Spleen (tissue), 7 donors: Measurements from ENCODE around the gene SIGLEC8.

ENCODE experiments used
- POLR2A ChIP-seq, 3 donors: fragments of 450-650 bp; IDR thresholded peaks; one replicate each; pipeline ENCODE4 v1.5.1; 2017; ENCODE audit warnings: antibody characterized with exemption in 3 of 3, mild to moderate bottlenecking in 1 of 3
- TF ChIP-seq, protein P1 (sequence below), 11 experiments: fragments of 200-600 bp in 7 of 11; fragments of 450-650 bp in 4 of 11; sonication (generic) in 4 of 11; IDR thresholded peaks in 8 of 11; conservative IDR thresholded peaks in 3 of 11; 1 replicate in 7 of 11; 2 replicates in 4 of 11; pipeline versions ENCODE4 v1.4.0 to v1.8.0; 2016 to 2021; ENCODE audit warnings: antibody characterized with exemption in 11 of 11, inconsistent platforms in 4 of 11, mild to moderate bottlenecking in 1 of 11
- donor health status: DM: no; HTN: no; CAD: no; lungs with moderate emphysema.
- donor health status: DM: no; HTN: no; CAD: no.
- donor health status: DM: no; HTN: no; CAD: no.

DNA sequence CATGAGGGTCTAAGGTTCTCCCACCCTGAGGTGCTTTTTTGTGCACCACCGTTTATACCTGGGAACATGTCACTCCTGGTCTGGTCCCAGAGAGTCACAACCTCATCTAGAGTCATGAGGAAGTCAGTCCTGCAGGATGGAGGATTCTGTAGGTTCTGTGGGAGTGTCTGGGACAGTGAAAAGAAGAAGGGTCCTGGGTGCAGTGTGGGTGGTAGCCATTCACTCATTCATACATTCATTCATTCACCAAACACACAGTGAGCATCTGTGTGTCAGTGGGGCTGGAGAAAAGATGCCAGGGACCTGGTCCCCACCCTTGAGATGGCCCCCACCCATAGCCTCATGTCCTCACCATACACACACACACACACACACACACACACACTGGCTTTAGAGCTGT lies 11.4 kb upstream of the SIGLEC8 start:
- TF ChIP-seq, protein P1, sequence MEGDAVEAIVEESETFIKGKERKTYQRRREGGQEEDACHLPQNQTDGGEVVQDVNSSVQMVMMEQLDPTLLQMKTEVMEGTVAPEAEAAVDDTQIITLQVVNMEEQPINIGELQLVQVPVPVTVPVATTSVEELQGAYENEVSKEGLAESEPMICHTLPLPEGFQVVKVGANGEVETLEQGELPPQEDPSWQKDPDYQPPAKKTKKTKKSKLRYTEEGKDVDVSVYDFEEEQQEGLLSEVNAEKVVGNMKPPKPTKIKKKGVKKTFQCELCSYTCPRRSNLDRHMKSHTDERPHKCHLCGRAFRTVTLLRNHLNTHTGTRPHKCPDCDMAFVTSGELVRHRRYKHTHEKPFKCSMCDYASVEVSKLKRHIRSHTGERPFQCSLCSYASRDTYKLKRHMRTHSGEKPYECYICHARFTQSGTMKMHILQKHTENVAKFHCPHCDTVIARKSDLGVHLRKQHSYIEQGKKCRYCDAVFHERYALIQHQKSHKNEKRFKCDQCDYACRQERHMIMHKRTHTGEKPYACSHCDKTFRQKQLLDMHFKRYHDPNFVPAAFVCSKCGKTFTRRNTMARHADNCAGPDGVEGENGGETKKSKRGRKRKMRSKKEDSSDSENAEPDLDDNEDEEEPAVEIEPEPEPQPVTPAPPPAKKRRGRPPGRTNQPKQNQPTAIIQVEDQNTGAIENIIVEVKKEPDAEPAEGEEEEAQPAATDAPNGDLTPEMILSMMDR (IDR thresholded peaks at IDR 0.05 in 8 of 11, conservative IDR thresholded peaks at IDR 0.05 in 3 of 11): no peak
- TF ChIP-seq POLR2A (IDR thresholded peaks at IDR 0.05): no peak
